ENCODE data around the gene ANO4.

ANO4 gene

GRCh38 chr12:100899301-100899700, 104.7 kb downstream of the ANO4 start (continued):
- no peak for TF ChIP-seq ZNF221 (tag by site-specific recombination; IDR thresholded peaks at IDR 0.05; ENCODE audit: borderline replicate concordance)

- no peaks in the 10 kb centered on the region for H3K36me3 ChIP-seq (ENCODE audit: control insufficient read depth in 2 of 2, insufficient read depth in 1 of 2, low read length in 2 of 2)
- TF ChIP-seq ATF2 (tag by site-specific recombination; IDR thresholded peaks at IDR 0.05; ENCODE audit: low read depth): peak; percentile 51; the same call in 1 of the 2 replicates
- TF ChIP-seq ZNF23 (tag by site-specific recombination; IDR thresholded peaks at IDR 0.05; ENCODE audit: borderline replicate concordance): no peak
- CTCF ChIA-PET: no interaction called here
- H3K4me3 ChIP-seq (ENCODE audit: low read depth, low read length): no peak overlapping the region
- no peak overlapping the region for H3K27ac ChIP-seq (ENCODE audit: extremely low read depth, low read depth, low read length)
- H3K9me3 ChIP-seq (ENCODE audit: control insufficient read depth, insufficient read depth, low read depth, low read length): no peaks in the 10 kb centered on the region
- H3K4me1 ChIP-seq (ENCODE audit: control insufficient read depth, insufficient read depth, low read length): no peaks in the 10 kb centered on the region
- POLR2A ChIA-PET: no interaction called here
These were observed 106.2 kb downstream of the ANO4 start for GRCh38 chr12:100900808-100901207.

GRCh38 chr12:100901266-100901665, 106.7 kb downstream of the ANO4 start:
- Histone ChIP-seq H3K4me1 (ENCODE audit: control insufficient read depth, insufficient read depth, low read length) (no peaks in the 10 kb centered on the region), H3K9me3 (ENCODE audit: control insufficient read depth, insufficient read depth, low read depth, low read length) (no peaks in the 10 kb centered on the region), H3K4me3 (ENCODE audit: low read depth, low read length) (no peak overlapping the region), H3K36me3 (ENCODE audit: control insufficient read depth in 2 of 2, insufficient read depth in 1 of 2, low read length in 2 of 2) (no peaks in the 10 kb centered on the region), H3K27ac (ENCODE audit: extremely low read depth, low read depth, low read length) (no peak overlapping the region)
- ChIA-PET CTCF (no interaction called here), POLR2A (no interaction called here)
- TF ChIP-seq ZNF513 (tag by site-specific recombination; IDR thresholded peaks at IDR 0.05) (no peak), ZNF26 (tag by site-specific recombination; IDR thresholded peaks at IDR 0.05) (no peak), BCL11B (tag by site-specific recombination; IDR thresholded peaks at IDR 0.05; ENCODE audit: low read depth) (no peak), ZNF184 (tag by site-specific recombination; IDR thresholded peaks at IDR 0.05) (no peak), ZNF266 (tag by site-specific recombination; IDR thresholded peaks at IDR 0.05; ENCODE audit: low read depth) (no peak), GLIS1 (tag by site-specific recombination; IDR thresholded peaks at IDR 0.05) (no peak)

GRCh38 chr12:100904270-100904669, 109.7 kb downstream of the ANO4 start:
- Histone ChIP-seq H3K27ac (ENCODE audit: extremely low read depth, low read depth, low read length) (no peak overlapping the region), H3K36me3 (ENCODE audit: control insufficient read depth in 2 of 2, insufficient read depth in 1 of 2, low read length in 2 of 2) (no peaks in the 10 kb centered on the region), H3K9me3 (ENCODE audit: control insufficient read depth, insufficient read depth, low read depth, low read length) (no peaks in the 10 kb centered on the region), H3K4me1 (ENCODE audit: control insufficient read depth, insufficient read depth, low read length) (no peaks in the 10 kb centered on the region), H3K4me3 (ENCODE audit: low read depth, low read length) (no peak overlapping the region)
- CTCF ChIA-PET: no interaction called here
- POLR2A ChIA-PET: no interaction called here
- TF ChIP-seq CTCF (tag by site-specific recombination; IDR thresholded peaks at IDR 0.05) (no peak), SETDB1 (IDR thresholded peaks at IDR 0.05; ENCODE audit: insufficient read length, low read length) (no peak), ZIC2 (tag by site-specific recombination; IDR thresholded peaks at IDR 0.05) (no peak), GLIS1 (tag by site-specific recombination; IDR thresholded peaks at IDR 0.05) (no peak), SP2 (tag by site-specific recombination; IDR thresholded peaks at IDR 0.05) (no peak), ZNF600 (tag by site-specific recombination; IDR thresholded peaks at IDR 0.05) (no peak), ZNF19 (tag by site-specific recombination; IDR thresholded peaks at IDR 0.05; ENCODE audit: low read depth) (no peak), ZBTB10 (tag by site-specific recombination; IDR thresholded peaks at IDR 0.05) (no peak), KLF16 (tag by site-specific recombination; IDR thresholded peaks at IDR 0.05) (no peak), HOXA7 (CRISPR knock-in tag; IDR thresholded peaks at IDR 0.05; ENCODE audit: borderline replicate concordance) (no peak), KLF10 (tag by site-specific recombination; IDR thresholded peaks at IDR 0.05) (no peak), ZNF112 (tag by site-specific recombination; IDR thresholded peaks at IDR 0.05) (no peak), WT1 (tag by site-specific recombination; IDR thresholded peaks at IDR 0.05) (no peak), ZNF391 (tag by site-specific recombination; IDR thresholded peaks at IDR 0.05; ENCODE audit: borderline replicate concordance, low read depth) (no peak), ZNF169 (tag by site-specific recombination; IDR thresholded peaks at IDR 0.05) (no peak)

All from HEK293 (cell line).